HEK293 (cell line): ENCODE data around the gene WNT7B.

Experiments
- ZNF121 ChIP-seq: fragments of 450-650 bp; formaldehyde crosslinking; IDR thresholded peaks from 2 replicates; pipeline ENCODE4 v1.5.1; 2016; ENCODE audit warnings: missing biosample characterization, missing genetic modification characterization
- ZNF366 ChIP-seq: fragments of 450-650 bp; formaldehyde crosslinking; conservative IDR thresholded peaks from 2 replicates; pipeline ENCODE4 v1.5.1; 2016; ENCODE audit warnings: missing biosample characterization, missing genetic modification characterization
- ZNF37A ChIP-seq: fragments of 450-650 bp; IDR thresholded peaks from 2 replicates; pipeline ENCODE4 v1.5.1; 2018; ENCODE audit warnings: missing biosample characterization, missing genetic modification characterization

- no peak for TF ChIP-seq ZNF121 (tag by site-specific recombination)
- no peak for TF ChIP-seq ZNF37A (tag by site-specific recombination)
- no peak for TF ChIP-seq ZNF366 (tag by site-specific recombination)
These were observed 6.8 kb upstream of the WNT7B start for GRCh38 chr22:45983797-45984196.
